ENCODE results near the gene ELMO1. TPM values are rescaled to one million over a fixed set of nuclear protein-coding genes. Genes with fewer than 3 reads are reported as not detected.

Gene ELMO1
- total and polyA plus RNA-seq, 2 of the 13 experiments (the other 11 are each of a cell fraction or from before 2014, with no cell fraction given): 0.11 to 0.17 TPM

DNA sequence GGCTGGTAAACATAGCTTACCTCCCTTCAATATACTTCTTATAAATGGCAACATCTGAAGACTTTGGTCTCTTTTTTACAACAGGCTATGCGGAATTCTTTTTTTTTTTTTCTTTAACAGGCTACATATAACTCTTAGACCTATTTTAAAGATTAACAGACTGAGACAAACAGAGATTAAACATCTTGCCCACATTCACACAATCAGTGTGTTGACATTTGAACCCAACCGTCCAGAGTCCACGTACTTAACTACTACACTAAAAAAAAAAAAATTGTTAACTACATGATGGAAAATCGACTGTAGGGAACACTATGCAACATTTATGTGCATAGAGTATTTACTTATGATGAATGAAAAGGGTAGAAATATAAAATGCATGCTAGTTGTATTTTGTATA, 298.5 kb downstream of the ELMO1 start (continued):
- TF ChIP-seq, protein P1, sequence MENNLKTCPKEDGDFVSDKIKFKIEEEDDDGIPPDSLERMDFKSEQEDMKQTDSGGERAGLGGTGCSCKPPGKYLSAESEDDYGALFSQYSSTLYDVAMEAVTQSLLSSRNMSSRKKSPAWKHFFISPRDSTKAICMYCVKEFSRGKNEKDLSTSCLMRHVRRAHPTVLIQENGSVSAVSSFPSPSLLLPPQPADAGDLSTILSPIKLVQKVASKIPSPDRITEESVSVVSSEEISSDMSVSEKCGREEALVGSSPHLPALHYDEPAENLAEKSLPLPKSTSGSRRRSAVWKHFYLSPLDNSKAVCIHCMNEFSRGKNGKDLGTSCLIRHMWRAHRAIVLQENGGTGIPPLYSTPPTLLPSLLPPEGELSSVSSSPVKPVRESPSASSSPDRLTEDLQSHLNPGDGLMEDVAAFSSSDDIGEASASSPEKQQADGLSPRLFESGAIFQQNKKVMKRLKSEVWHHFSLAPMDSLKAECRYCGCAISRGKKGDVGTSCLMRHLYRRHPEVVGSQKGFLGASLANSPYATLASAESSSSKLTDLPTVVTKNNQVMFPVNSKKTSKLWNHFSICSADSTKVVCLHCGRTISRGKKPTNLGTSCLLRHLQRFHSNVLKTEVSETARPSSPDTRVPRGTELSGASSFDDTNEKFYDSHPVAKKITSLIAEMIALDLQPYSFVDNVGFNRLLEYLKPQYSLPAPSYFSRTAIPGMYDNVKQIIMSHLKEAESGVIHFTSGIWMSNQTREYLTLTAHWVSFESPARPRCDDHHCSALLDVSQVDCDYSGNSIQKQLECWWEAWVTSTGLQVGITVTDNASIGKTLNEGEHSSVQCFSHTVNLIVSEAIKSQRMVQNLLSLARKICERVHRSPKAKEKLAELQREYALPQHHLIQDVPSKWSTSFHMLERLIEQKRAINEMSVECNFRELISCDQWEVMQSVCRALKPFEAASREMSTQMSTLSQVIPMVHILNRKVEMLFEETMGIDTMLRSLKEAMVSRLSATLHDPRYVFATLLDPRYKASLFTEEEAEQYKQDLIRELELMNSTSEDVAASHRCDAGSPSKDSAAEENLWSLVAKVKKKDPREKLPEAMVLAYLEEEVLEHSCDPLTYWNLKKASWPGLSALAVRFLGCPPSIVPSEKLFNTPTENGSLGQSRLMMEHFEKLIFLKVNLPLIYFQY (CRISPR knock-in tag; IDR thresholded peaks at IDR 0.05; ENCODE audit: borderline replicate concordance): no peak
- TF ChIP-seq, protein P2, sequence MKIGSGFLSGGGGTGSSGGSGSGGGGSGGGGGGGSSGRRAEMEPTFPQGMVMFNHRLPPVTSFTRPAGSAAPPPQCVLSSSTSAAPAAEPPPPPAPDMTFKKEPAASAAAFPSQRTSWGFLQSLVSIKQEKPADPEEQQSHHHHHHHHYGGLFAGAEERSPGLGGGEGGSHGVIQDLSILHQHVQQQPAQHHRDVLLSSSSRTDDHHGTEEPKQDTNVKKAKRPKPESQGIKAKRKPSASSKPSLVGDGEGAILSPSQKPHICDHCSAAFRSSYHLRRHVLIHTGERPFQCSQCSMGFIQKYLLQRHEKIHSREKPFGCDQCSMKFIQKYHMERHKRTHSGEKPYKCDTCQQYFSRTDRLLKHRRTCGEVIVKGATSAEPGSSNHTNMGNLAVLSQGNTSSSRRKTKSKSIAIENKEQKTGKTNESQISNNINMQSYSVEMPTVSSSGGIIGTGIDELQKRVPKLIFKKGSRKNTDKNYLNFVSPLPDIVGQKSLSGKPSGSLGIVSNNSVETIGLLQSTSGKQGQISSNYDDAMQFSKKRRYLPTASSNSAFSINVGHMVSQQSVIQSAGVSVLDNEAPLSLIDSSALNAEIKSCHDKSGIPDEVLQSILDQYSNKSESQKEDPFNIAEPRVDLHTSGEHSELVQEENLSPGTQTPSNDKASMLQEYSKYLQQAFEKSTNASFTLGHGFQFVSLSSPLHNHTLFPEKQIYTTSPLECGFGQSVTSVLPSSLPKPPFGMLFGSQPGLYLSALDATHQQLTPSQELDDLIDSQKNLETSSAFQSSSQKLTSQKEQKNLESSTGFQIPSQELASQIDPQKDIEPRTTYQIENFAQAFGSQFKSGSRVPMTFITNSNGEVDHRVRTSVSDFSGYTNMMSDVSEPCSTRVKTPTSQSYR (CRISPR knock-in tag; IDR thresholded peaks at IDR 0.05; ENCODE audit: borderline replicate concordance): no peak
- TF ChIP-seq ZFP37 (CRISPR knock-in tag; IDR thresholded peaks at IDR 0.05; ENCODE audit: borderline replicate concordance) (no peak), RNF2 (conservative IDR thresholded peaks at IDR 0.05; ENCODE audit: low read depth) (no peak), KLF12 (CRISPR knock-in tag; IDR thresholded peaks at IDR 0.05; ENCODE audit: borderline replicate concordance) (no peak), ZNF3 (CRISPR knock-in tag; IDR thresholded peaks at IDR 0.05) (no peak), HMGA1 (CRISPR knock-in tag; conservative IDR thresholded peaks at IDR 0.05) (no peak), HNRNPLL (IDR thresholded peaks at IDR 0.05; ENCODE audit: low read depth, low read length, poor library complexity, severe bottlenecking) (no peak), ZNF530 (CRISPR knock-in tag; IDR thresholded peaks at IDR 0.05; ENCODE audit: low read depth) (no peak), ZNF543 (CRISPR knock-in tag; IDR thresholded peaks at IDR 0.05) (no peak), PHF21A (CRISPR knock-in tag; IDR thresholded peaks at IDR 0.05) (no peak), MXD4 (CRISPR knock-in tag; IDR thresholded peaks at IDR 0.05) (no peak), TEAD3 (CRISPR knock-in tag; optimal IDR thresholded peaks at IDR 0.05; ENCODE audit: borderline replicate concordance) (no peak), ZNF12 (CRISPR knock-in tag; IDR thresholded peaks at IDR 0.05) (no peak), ZNF747 (CRISPR knock-in tag; IDR thresholded peaks at IDR 0.05; ENCODE audit: borderline replicate concordance) (no peak), ZNF567 (CRISPR knock-in tag; IDR thresholded peaks at IDR 0.05; ENCODE audit: borderline replicate concordance) (no peak), ZNF629 (CRISPR knock-in tag; conservative IDR thresholded peaks at IDR 0.05) (peak; percentile 95), FOXO1 (CRISPR knock-in tag; IDR thresholded peaks at IDR 0.05) (no peak), ZNF430 (CRISPR knock-in tag; IDR thresholded peaks at IDR 0.05) (no peak), MIER2 (CRISPR knock-in tag; IDR thresholded peaks at IDR 0.05) (no peak)
- TF ChIP-seq, protein P3, sequence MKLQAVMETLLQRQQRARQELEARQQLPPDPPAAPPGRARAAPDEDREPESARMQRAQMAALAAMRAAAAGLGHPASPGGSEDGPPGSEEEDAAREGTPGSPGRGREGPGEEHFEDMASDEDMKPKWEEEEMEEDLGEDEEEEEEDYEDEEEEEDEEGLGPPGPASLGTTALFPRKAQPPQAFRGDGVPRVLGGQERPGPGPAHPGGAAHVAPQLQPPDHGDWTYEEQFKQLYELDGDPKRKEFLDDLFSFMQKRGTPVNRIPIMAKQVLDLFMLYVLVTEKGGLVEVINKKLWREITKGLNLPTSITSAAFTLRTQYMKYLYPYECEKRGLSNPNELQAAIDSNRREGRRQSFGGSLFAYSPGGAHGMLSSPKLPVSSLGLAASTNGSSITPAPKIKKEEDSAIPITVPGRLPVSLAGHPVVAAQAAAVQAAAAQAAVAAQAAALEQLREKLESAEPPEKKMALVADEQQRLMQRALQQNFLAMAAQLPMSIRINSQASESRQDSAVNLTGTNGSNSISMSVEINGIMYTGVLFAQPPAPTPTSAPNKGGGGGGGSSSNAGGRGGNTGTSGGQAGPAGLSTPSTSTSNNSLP (IDR thresholded peaks at IDR 0.05; ENCODE audit: low read depth, low read length): peak; percentile 64
- TF ChIP-seq, protein P4, sequence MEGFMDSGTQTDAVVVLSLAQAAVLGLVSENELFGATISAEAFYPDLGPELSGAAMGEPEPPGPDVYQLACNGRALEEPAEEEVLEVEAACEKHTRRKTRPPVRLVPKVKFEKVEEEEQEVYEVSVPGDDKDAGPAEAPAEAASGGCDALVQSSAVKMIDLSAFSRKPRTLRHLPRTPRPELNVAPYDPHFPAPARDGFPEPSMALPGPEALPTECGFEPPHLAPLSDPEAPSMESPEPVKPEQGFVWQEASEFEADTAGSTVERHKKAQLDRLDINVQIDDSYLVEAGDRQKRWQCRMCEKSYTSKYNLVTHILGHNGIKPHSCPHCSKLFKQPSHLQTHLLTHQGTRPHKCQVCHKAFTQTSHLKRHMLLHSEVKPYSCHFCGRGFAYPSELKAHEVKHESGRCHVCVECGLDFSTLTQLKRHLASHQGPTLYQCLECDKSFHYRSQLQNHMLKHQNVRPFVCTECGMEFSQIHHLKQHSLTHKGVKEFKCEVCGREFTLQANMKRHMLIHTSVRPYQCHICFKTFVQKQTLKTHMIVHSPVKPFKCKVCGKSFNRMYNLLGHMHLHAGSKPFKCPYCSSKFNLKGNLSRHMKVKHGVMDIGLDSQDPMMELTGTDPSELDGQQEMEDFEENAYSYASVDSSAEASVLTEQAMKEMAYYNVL (CRISPR knock-in tag; IDR thresholded peaks at IDR 0.05; ENCODE audit: borderline replicate concordance): no peak

All from HepG2 (cell line).